HepG2 (cell line): ENCODE data around the gene MUCL3. TPM values are rescaled to one million over a fixed set of nuclear protein-coding genes. Genes with fewer than 3 reads are reported as not detected.

ENCODE experiments used
- ATAC-seq: fragments of 200-7000 bp; cut with Tn5 transposase; 3 replicates; pipeline ENCODE4 v1.9.1; 2020; ENCODE audit warnings: mild to moderate bottlenecking, moderate library complexity
- BruUV-seq: library from RNA; stranded (reverse); fragments of 400-500 nt; replicated peaks from 2 replicates; lab custom pipeline; 2021; lab: Mats Ljungman, UMichigan
- CTCF ChIA-PET: fragments of 300-600 bp; formaldehyde crosslinking; extraction: SDS; loops from one replicate; lab custom pipeline; 2021; ENCODE audit warnings: low total read pairs, inconsistent platforms, low intra/inter-chr PET ratio; lab: Yijun Ruan, JAX
- POLR2A ChIA-PET: fragments of 350-600 bp; sonication (Branson Sonifier 250); formaldehyde crosslinking; loops from one replicate; lab custom pipeline; 2020; ENCODE audit warnings: antibody characterized with exemption, inconsistent platforms; lab: Yijun Ruan, JAX
- DNase-seq: peaks from one replicate; pipeline ENCODE4 v3.0.0-alpha.2; 2015; ENCODE audit warnings: low spot score
- FAIRE-seq: peaks from 3 replicates; lab custom pipeline; 2011; peaks lifted over from hg19 to GRCh38; lab: Jason Lieb, UNC
- H2AFZ ChIP-seq: one replicate; pipeline ENCODE4 v1.6.1; 2011; ENCODE audit warnings: low read length, inconsistent platforms
- H3K27ac ChIP-seq: fragments of 300-600 bp; 3 replicates; pipeline ENCODE4 v1.8.0; 2011; ENCODE audit warnings: mixed run types, mild to moderate bottlenecking, mixed read lengths, low read length, inconsistent platforms; ENCODE audit not compliant: insufficient read depth; ENCODE audit errors: extremely low read length
- H3K27me3 ChIP-seq, 2 experiments: fragments of 200-600 bp in 1 of 2; 2 replicates in 1 of 2; 3 replicates in 1 of 2; pipeline versions ENCODE4 v1.6.0 to v1.8.0; 2011; ENCODE audit warnings: low read length in 2 of 2, mild to moderate bottlenecking in 2 of 2, moderate library complexity in 2 of 2, inconsistent platforms in 1 of 2; ENCODE audit not compliant: insufficient read depth in 2 of 2, control insufficient read depth in 1 of 2
- H3K36me3 ChIP-seq, 2 experiments: fragments of 200-600 bp in 1 of 2; replicated peaks in 1 of 2; 2 replicates in 1 of 2; 3 replicates in 1 of 2; pipeline versions ENCODE4 v1.5.1 to v1.8.0; 2011; ENCODE audit warnings: low read length in 2 of 2, inconsistent platforms in 1 of 2; ENCODE audit not compliant: insufficient read depth in 2 of 2, control insufficient read depth in 1 of 2
- H3K4me1 ChIP-seq: 2 replicates; pipeline ENCODE4 v1.5.1; 2012; ENCODE audit warnings: low read length, inconsistent platforms; ENCODE audit not compliant: insufficient read depth
- H3K4me2 ChIP-seq: 2 replicates; pipeline ENCODE4 v1.6.0; 2011; ENCODE audit warnings: low read depth, low read length, inconsistent platforms
- H3K4me3 ChIP-seq, 3 experiments: fragments of 200-600 bp in 1 of 3; sonication (generic), shearing (Covaris generic) in 1 of 3; replicated peaks in 1 of 3; 2 replicates each; pipeline ENCODE4 v1.5.1; 2011 to 2016; ENCODE audit warnings: low read length in 3 of 3, inconsistent platforms in 2 of 3, low read depth in 2 of 3, mild to moderate bottlenecking in 2 of 3, control low read depth in 1 of 3, mixed read lengths in 1 of 3; ENCODE audit not compliant: insufficient read depth in 1 of 3
- H3K79me2 ChIP-seq: one replicate; pipeline ENCODE4 v1.6.1; 2011; ENCODE audit warnings: low read length, inconsistent platforms; ENCODE audit not compliant: insufficient read depth
- H3K9ac ChIP-seq: 2 replicates; pipeline ENCODE4 v1.6.0; 2011; ENCODE audit warnings: mild to moderate bottlenecking, low read depth, low read length, inconsistent platforms; ENCODE audit not compliant: insufficient read depth
- H3K9me3 ChIP-seq: 2 replicates; pipeline ENCODE4 v1.5.1; 2012; ENCODE audit warnings: mild to moderate bottlenecking, low read length
- H4K20me1 ChIP-seq: 2 replicates; pipeline ENCODE4 v1.6.0; 2011; ENCODE audit warnings: inconsistent platforms, mild to moderate bottlenecking, low read length, moderate library complexity; ENCODE audit not compliant: insufficient read depth
- CEBPG ChIP-seq: IDR thresholded peaks from 2 replicates; pipeline ENCODE4 v1.6.1; 2016
- CREB3 ChIP-seq: sonication (generic); formaldehyde crosslinking; IDR thresholded peaks from 2 replicates; pipeline ENCODE4 v1.5.0; 2020; ENCODE audit warnings: missing genetic modification reagents
- GMEB1 ChIP-seq: sonication (generic); formaldehyde crosslinking; IDR thresholded peaks from 2 replicates; pipeline ENCODE4 v1.5.1; 2020; ENCODE audit warnings: missing genetic modification reagents, mild to moderate bottlenecking, borderline replicate concordance
- MEF2D ChIP-seq: sonication (generic); formaldehyde crosslinking; IDR thresholded peaks from 2 replicates; pipeline ENCODE4 v1.5.1; 2020; ENCODE audit warnings: mild to moderate bottlenecking, missing genetic modification reagents
- MXD3 ChIP-seq: IDR thresholded peaks from 2 replicates; pipeline ENCODE4 v1.6.1; 2016; ENCODE audit warnings: mild to moderate bottlenecking, missing biosample characterization, missing genetic modification reagents
- PLSCR1 ChIP-seq: sonication (generic); formaldehyde crosslinking; IDR thresholded peaks from 2 replicates; pipeline ENCODE4 v1.5.0; 2020; ENCODE audit warnings: missing genetic modification reagents, mild to moderate bottlenecking, borderline replicate concordance
- RAD21 ChIP-seq: fragments of 450-650 bp; formaldehyde crosslinking; IDR thresholded peaks from 2 replicates; pipeline ENCODE4 v1.5.0; 2020; ENCODE audit warnings: mild to moderate bottlenecking
- SCMH1 ChIP-seq: sonication (generic); formaldehyde crosslinking; IDR thresholded peaks from 2 replicates; pipeline ENCODE4 v1.9.0; 2021; ENCODE audit warnings: missing genetic modification reagents, mild to moderate bottlenecking, borderline replicate concordance
- SMAD1 ChIP-seq: sonication (generic); formaldehyde crosslinking; IDR thresholded peaks from 2 replicates; pipeline ENCODE4 v1.4.0; 2020; ENCODE audit warnings: missing genetic modification reagents, low read depth, mild to moderate bottlenecking, borderline replicate concordance
- ZNF704 ChIP-seq: sonication (generic); formaldehyde crosslinking; IDR thresholded peaks from 2 replicates; pipeline ENCODE4 v1.8.1; 2023; ENCODE audit warnings: mild to moderate bottlenecking, inconsistent platforms, moderate library complexity, missing genetic modification reagents, borderline replicate concordance
- WGBS: methylation state at CpG from one replicate; pipeline ENCODE4 v1.1.6; 2017; ENCODE audit warnings: low lambda C conversion rate; 5-methylcytosine and 5-hydroxymethylcytosine counted together
- in situ Hi-C: cut with HindIII; loops from 2 replicates; pipeline ENCODE4 v1.10.0; 2017; ENCODE audit warnings: low pct_unique_long_range_greater_than_20kb; ENCODE audit not compliant: extremely low pct_ligation_motif_present
- intact Hi-C: fragments of 100-400 bp; cut with micrococcal nuclease; formaldehyde crosslinking; loops from one replicate; pipeline ENCODE4 v1.10.0; 2022; ENCODE audit not compliant: unreplicated experiment
- polyA plus RNA-seq, 8 experiments: library from polyadenylated mRNA; depleted of rRNA in 3 of 8; stranded (reverse) in 7 of 8; unstranded in 1 of 8; fragments of >200 nt; fragmentation: Illumina TruSeq in 4 of 8; extraction: Trizol in 4 of 8; gene quantifications; 2 replicates each; pipeline versions ENCODE4 v1.2.1 to v1.2.3, GENCODE V29; 2011 to 2016; ENCODE audit warnings: low read depth in 4 of 8, missing spikeins in 1 of 8, mixed read lengths in 1 of 8; ENCODE audit not compliant: insufficient read depth in 1 of 8
- total RNA-seq, 5 experiments: library from RNA; depleted of rRNA; stranded (reverse); fragments of >200 nt; fragmentation: Illumina TruSeq; extraction: Trizol; gene quantifications; 2 replicates each; pipeline ENCODE4 v1.2.3, GENCODE V29; 2016; ENCODE audit warnings: low read depth in 1 of 5

MUCL3 gene
- total and polyA plus RNA-seq, 2 of the 13 experiments (the other 11 are each of a cell fraction or from before 2014, with no cell fraction given): not detected

GRCh38 chr6:30972816-30973215 lies 32.0 kb downstream of the MUCL3 start (continued):
- TF ChIP-seq RAD21 (CRISPR knock-in tag): no peak
- no peak for TF ChIP-seq CEBPG (CRISPR knock-in tag)
- TF ChIP-seq MXD3 (CRISPR knock-in tag): no peak
- no peak for TF ChIP-seq SCMH1
- no peak for TF ChIP-seq SMAD1
- TF ChIP-seq MEF2D (CRISPR knock-in tag): no peak

GRCh38 chr6:30974490-30975252 lies 33.9 kb downstream of the MUCL3 start:
- no peak overlapping the region for H3K4me2 ChIP-seq
- H4K20me1 ChIP-seq: no peaks in the 10 kb centered on the region
- no peaks in the 10 kb centered on the region for H3K9me3 ChIP-seq
- no peaks in the 10 kb centered on the region for H3K36me3 ChIP-seq
- ChIA-PET CTCF (no interaction called here), POLR2A (no interaction called here)
- peaks cover 0 to 14% of the 10 kb centered on the region in 2 experiments; a peak in 2 of 5 replicates for H3K27me3 ChIP-seq
- intact Hi-C loops (no loop called here), in situ Hi-C loops (no loop called here)
- WGBS: 45% methylated on average over 4 of the region's 4 CpGs
- no peak overlapping the region for H3K27ac ChIP-seq
- H2AFZ ChIP-seq: no peak overlapping the region
- H3K9ac ChIP-seq: no peak overlapping the region
- ATAC-seq (peak; percentile 29; the same call in 1 of the 3 replicates), FAIRE-seq (peak; percentile 37), DNase-seq (no peak)
- no peaks in the 10 kb centered on the region for H3K79me2 ChIP-seq
- H3K4me1 ChIP-seq: no peaks in the 10 kb centered on the region
- H3K4me3 ChIP-seq: no peak overlapping the region
- TF ChIP-seq ZNF704 (no peak), GMEB1 (CRISPR knock-in tag) (no peak), PLSCR1 (no peak), CREB3 (no peak)
- TF ChIP-seq, all 625 proteins: peak for 0
- no TSS peak for BruUV-seq
